ENCODE results near the gene MAGEC3.

DNA sequence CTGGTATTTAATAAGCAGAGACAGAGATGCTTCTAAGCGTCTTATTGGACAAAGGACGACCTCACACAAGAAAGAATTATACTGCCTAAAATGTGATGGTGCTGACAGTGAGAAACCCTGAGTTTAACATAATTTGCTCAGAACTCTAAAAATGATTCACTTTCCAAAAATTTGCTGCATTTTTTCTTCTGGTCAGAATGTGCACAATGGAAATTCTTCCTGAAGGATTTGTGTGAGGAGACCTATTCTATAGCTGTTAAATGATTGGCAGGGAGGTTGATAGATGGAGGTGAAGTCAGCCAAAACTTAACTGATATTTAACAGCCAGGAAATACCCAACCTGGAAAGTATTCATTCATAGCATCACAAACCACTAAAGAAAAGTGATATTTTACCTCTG, 1.7 kb downstream of the MAGEC3 start:
- no peak for TF ChIP-seq POLR2A (IDR thresholded peaks at IDR 0.05)
- TF ChIP-seq, protein P1, sequence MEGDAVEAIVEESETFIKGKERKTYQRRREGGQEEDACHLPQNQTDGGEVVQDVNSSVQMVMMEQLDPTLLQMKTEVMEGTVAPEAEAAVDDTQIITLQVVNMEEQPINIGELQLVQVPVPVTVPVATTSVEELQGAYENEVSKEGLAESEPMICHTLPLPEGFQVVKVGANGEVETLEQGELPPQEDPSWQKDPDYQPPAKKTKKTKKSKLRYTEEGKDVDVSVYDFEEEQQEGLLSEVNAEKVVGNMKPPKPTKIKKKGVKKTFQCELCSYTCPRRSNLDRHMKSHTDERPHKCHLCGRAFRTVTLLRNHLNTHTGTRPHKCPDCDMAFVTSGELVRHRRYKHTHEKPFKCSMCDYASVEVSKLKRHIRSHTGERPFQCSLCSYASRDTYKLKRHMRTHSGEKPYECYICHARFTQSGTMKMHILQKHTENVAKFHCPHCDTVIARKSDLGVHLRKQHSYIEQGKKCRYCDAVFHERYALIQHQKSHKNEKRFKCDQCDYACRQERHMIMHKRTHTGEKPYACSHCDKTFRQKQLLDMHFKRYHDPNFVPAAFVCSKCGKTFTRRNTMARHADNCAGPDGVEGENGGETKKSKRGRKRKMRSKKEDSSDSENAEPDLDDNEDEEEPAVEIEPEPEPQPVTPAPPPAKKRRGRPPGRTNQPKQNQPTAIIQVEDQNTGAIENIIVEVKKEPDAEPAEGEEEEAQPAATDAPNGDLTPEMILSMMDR (IDR thresholded peaks at IDR 0.05) = no peak

Data from body of pancreas (tissue), 4 donors.